ENCODE data around the gene NCKAP5.

Gene NCKAP5

DNA sequence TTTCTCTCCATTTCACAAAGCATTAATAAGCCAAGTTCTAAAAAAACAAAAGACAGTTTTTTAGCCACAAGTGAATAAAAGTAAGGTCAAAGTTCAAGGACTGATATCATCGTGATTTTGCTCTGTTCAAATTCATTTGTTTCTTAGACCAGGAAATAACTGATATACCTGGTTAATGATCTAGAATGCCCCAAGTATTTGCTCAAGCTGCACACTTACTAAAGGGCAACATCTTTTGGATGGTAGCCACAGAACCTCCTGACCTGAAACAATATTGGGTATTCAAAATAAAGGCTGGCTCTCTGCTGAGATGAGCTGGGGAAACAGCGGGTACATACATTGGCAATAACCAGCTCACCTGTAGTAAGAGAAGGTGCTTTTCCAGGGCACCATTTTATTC, 583.5 kb downstream of the NCKAP5 start:
- no peak for DNase-seq (ENCODE audit: low read depth)

DNA sequence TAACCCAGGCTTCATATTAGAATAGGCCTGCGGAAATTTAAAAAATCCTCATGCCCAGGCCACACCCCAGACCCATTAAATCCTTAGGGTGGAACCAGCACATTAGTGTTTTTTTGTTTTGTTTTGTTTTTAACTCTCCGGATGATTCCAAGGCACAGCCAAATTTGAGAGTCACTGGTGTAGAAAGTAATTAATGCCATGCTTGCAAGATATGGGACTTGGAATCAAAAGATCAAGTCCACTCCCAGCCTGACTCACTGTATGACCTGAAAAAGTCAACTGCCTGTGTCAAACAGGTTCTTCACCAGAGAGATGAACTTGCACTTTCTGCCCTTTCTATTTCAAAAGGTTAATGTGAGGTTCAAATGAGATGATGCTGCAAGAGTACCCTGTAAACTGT, 588.0 kb downstream of the NCKAP5 start:
- no peak for DNase-seq (ENCODE audit: low read depth)

- DNase-seq (ENCODE audit: low read depth): no peak
Measured at GRCh38 chr2:132979339-132980093, 588.7 kb downstream of the NCKAP5 start.

DNA sequence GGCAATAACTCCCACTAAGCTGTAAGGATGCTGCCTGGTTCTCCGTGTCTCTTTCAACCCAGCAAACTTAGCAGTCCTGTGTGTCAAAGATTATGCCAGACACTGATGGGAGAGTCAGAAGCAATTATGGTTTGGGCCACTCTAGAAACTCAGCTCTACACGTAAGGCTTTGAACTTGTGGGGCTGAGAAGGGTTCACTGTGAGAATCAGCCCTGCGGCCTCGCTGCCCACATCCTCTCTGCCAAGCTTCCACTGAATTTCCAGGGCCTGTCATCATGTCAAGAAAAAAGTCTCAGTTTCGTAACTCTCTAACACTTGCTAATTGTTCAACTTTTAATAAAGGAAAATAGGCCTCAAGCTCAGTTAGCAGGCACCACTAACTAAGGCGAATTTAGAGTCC, 589.4 kb downstream of the NCKAP5 start:
- DNase-seq (ENCODE audit: low read depth): no peak

GRCh38 chr2:132977812-132978529, 590.3 kb downstream of the NCKAP5 start:
- DNase-seq (ENCODE audit: low read depth): no peak

GRCh38 chr2:132975193-132976105, 592.8 kb downstream of the NCKAP5 start:
- DNase-seq (ENCODE audit: low read depth): no peak

DNA sequence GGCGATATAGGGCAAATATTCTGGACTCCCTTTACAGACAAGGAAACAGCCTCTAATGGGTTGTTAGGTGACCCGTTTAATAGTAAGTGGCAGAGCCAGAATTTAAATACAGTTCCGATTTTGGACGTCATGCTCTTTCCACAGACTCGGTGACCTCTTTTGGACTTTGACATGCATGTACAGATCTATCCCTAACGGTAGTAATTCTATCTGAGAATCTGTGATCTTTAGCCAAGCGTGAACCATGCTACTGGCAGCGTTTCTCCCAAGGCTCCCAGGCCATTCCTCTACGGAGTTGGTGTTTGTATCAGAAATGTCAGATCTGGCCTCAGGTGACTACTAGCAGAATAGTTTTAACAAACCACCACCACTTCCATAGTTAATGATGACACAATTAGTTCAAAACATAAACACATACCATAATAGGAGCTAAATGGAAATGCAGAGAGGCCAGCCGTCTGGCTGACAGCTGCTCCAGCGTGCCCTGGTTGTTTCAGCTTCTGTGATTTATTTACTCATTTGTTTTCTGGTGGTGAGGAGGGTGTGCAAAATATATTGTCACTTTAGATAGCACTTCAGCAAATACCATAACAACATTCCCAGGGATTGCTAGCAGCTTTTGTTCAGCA, 593.7 kb downstream of the NCKAP5 start:
- no peak for DNase-seq (ENCODE audit: low read depth)

GRCh38 chr2:132971310-132972061, 596.8 kb downstream of the NCKAP5 start:
- no peak for DNase-seq (ENCODE audit: low read depth)

DNA sequence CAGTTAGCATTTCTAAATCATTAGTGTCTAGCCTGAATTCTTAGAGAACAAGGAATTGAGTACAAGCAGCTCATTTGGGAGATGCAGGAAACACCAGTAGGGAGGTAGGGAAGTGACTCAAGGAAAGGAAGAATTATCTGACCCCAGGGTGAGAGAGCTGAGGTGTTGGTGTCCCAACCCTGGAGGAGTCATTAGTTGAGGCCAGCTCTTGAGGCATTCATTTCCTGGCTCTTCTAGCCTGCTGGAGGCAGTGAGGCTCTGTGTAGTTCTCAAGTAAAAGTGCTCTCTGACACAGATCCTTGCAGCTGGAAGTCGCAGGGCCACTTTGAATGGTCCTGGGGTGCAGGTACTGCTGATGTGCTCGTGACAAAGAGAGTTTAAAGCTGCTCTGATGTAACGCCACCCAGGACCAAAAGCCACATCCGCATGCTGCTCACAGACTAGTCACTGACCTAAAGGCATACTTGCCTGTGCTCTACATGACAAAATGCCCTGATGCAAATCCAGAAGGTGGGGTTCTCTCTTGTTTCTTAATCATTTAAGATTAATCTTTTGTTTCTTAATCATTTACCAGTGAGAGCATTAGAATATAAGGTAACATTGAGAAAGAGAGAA, 598.8 kb downstream of the NCKAP5 start:
- no peak for DNase-seq (ENCODE audit: low read depth)

- no peak for DNase-seq (ENCODE audit: low read depth)
Measured at GRCh38 chr2:132965460-132965859, 602.8 kb downstream of the NCKAP5 start.

DNA sequence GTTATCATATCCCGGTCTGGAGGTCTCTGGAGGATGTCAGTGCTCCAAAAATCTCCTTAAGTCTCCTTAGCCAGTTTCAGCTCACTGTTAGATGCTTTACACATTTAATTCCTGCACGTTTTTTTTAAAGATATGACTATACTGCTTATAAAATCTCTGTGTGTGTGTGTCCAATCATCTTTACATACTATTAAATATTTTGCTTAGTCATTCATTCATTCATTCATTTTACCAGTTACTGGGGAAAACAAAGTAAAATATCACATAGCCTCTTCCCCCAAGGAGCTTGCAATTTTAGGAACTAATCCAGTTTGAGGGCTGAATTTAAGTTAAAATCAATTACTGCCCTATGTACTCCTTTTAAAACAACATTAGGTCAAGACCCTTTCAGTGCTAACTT, 605.1 kb downstream of the NCKAP5 start:
- no peak for DNase-seq (ENCODE audit: low read depth)

DNA sequence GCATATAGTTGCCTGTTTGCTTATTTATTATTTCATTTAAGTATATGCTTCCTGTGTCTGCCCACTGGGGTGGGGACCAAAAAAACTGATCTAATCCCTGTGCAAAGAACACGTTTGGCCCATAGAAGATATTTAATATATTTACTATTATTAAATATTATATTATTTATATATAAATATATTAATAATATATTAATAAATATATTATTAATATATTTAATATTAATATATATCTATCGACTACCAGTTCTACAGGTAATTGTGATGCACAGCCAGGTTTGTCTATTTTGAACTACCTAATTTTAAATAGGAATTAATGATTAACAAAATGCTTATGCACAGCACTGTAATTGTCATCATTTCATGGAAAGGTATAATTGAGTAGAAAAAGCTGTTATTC, 609.4 kb downstream of the NCKAP5 start:
- no peak for DNase-seq (ENCODE audit: low read depth)

- DNase-seq (ENCODE audit: low read depth): no peak
Measured at GRCh38 chr2:132955871-132956615, 612.2 kb downstream of the NCKAP5 start.

DNA sequence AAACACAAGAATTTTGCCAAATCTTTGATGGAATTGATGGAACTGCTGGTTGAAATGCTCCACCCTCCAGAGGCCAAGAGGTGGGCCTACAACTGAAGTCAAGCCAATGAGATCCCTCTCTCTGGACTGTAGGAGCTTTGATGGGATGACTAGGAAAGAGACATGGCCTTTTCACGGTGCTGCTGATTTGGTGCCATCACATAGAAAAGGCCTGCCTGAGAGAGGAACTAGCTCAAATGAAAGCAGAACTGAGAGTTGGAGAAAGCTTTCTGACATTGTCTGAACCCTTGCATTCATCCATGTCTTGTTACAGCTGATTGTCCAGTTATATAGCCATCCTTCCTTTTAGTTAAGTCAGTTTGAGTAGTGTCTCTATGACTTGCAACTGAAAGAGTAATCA, 614.5 kb downstream of the NCKAP5 start:
- no peak for DNase-seq (ENCODE audit: low read depth)

- DNase-seq (ENCODE audit: low read depth): no peak
Measured at GRCh38 chr2:132951008-132951714, 617.1 kb downstream of the NCKAP5 start.

- DNase-seq (ENCODE audit: low read depth): no peak
Measured at GRCh38 chr2:132949108-132949507, 619.2 kb downstream of the NCKAP5 start.

DNA sequence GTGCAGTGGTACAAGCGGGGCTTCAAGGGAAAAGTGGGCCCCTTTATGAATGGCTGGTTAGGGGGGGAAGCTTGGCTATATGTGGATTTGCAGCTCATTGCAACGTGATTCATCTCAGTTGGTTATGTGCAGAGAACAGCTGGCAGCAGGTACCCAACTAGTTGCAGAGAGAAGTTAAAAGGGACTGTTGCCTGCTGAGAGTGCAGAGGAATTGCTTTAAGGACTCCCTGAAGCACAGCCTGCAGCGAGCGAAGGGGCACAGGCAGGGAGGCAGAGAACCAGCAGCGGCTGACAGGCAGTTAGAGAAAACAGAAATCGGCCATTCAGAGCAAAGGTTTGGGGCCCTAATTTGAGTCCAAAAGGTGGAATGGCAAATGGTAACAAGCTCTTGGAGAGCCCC, 620.1 kb downstream of the NCKAP5 start:
- DNase-seq (ENCODE audit: low read depth): no peak

- no peak for DNase-seq (ENCODE audit: low read depth)
Measured at GRCh38 chr2:132943829-132944228, 624.4 kb downstream of the NCKAP5 start.

GRCh38 chr2:132941296-132942020, 626.8 kb downstream of the NCKAP5 start:
- DNase-seq (ENCODE audit: low read depth): no peak

Measured in activated T-cell treated with anti-CD3 and anti-CD28 coated beads for 24 hours (primary cell).